Activated CD4-positive, CD25-positive, alpha-beta regulatory T cell treated with anti-CD3 and anti-CD28 coated beads, Interleukin-2, amount 50 U/mL, for 72 hours (primary cell): ENCODE data around the gene CPOX.
A peak's percentile ranks its signal among the peaks of the same experiment; 100 is the strongest.
"Not testable (repeated sequence)": the region's sequence is repeated elsewhere in the genome, so short reads cannot be mapped to it uniquely, and the experiment has no call there.

Source experiments
- DNase-seq: peaks from one replicate; pipeline ENCODE4 v3.0.0; 2021

The CPOX gene

DNA sequence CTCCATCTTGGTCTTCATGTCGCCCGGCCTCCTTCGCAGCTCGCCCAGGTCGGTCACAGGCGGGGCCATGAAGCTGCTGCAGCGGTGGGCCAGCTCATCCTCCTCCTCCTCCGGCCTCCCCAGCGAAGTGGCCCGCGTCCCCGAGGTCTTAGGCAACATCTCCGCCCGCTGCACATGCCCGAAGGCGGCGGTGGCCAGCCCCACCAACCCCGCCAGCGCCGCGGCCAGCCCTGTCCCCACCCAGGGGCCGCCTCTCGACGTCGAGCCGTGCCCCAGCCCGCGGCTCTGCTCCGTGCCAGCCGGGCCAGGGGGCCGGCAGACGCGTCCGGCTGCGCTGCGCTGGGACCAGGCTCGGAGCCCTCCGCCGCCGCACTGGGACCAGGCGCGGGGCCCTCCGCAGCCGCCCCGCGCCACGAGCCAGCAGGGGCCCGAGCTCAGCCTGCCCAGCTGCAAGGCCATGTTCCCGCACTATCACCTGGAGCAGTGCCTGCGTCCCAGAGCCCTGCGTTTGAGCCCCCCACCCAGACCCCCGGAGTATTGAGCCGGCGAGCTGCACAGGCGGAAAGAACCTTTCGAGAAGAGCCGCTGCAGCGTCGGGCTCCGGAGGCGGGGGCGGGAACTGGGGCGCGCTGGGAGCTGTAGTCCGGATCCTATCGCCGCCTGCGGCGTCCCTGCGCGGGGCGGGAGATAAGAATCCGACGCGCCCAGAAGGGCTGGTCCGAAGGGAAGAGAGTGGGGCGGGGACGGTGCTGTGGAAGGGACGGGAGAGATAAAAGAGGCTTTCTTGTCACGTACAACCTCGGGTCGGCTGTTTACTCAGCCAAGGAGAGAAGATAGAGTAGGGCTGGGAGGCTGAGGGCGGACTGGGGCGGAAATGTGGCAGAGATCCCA, at the start of gene CPOX:
Gene CPOX (minus strand): TSS at position 566 of the 891 bp plus-strand sequence. CDS start 107 bp downstream, at position 459.
- DNase-seq: peak; percentile 87

DNA sequence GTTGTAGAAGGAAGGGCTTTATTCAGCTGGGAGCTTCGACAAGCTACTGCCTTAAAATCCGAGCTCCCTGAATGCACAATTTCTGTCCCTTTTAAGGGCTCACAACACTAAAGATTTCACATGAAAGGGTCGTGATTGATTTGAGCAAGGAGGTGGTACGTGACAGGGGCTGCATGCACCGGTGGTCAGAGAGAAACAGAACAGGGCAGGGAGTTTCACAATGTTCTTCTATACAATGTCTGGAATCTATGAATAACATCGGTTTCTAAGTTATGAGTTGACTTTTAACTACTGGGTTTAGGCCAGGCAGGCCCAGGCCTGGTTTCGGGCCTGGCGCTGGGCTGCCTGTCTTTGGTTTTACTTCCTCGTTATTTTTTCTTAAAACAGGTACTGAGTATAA, 49.4 kb upstream of the CPOX start:
- DNase-seq: not testable (repeated sequence)

DNA sequence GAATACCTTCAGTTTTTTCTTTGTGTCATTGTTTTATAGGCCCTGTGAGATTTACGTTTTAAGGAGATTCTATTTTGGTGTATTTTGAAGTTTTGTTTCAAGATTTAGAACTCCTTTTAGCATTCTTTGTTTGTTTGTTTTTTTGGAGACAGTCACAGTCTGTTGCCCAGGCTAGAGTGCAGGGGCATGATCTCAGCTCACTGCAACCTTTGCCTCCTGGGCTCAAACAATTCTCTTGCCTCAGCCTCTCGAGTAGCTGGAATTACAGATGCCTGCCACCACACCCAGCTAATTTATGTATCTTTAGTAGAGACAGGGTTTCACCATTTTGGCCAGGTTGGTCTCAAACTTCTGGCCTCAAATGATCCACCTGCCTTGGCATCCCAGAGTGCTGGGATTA, 48.3 kb upstream of the CPOX start:
- DNase-seq: not testable (repeated sequence)

DNA sequence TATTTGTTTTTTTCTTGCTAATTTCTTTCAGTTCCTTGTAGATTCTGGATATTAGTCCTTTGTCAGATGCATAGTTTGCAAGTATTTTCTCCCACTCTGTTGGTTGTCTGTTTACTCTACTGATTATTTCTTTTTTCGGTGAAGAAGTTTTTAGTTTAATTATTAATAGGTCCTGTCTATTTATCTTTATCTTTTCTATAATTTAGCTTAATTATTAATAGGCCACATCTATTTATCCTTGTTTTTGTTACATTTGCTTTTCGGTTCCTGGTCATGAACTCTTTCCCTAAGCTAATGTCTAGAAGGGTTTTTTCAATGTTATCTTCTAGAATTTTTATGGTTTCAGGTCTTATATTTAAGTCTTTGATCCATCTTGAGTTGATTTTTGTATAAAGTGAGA, 45.1 kb upstream of the CPOX start:
- not testable (repeated sequence) for DNase-seq

DNA sequence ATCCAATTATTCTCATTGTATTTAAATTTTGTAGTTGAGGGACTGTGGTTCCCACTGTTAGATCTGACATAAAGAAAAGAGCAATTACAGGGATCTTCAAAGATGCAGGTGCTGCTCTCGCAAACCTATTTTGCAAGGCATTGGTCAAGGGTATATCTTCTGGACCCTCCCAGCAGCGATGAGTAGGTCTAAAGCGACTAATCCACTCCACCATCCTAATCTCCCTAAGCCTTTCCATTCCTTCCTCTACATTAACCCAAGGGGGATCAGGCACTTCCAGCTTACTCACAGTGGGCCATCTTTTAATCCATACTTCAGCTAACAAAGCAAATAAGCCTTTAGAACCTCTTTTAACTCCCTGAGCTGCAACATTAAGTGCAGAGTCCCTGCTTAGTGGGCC, 37.0 kb upstream of the CPOX start:
- DNase-seq: no peak

DNA sequence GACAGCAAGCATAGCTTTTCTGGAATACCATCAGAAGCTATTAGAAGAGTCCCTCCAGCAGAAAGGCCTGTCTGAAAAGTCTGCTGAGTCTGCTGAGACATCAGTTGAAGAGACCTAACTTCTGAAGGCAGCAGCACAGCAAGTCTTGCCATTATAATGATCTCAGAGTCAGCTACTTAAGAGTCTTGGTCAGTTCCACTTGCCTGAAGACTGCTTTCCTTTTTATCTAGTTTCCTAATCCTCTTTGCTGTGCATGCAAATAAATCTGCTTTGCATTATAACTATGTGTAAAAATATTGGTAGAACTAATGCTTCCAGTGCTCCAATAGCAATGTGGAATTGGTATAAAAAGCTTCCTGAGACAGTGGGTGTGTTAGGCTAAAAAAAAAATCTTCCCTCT, 34.9 kb upstream of the CPOX start:
- DNase-seq: no peak

DNA sequence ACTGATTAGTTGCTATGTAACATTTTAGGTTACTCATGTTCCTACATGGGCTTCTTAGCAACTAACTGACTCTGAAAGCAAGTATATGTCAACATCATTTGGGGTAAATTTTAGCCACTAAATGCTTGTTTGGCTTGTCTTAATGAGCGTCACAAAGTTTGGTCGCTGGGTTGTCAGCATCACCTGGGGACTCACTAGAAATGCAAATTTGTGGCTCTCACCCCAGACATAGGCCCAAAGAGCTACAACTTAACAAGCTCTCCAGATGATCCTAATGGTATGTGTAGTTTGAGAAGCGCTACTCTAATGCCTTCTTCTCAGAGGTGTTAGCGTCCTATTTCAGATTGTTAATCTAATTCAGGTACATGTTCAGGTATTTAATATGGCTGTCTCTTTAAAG, 32.7 kb upstream of the CPOX start:
- DNase-seq: no peak

DNA sequence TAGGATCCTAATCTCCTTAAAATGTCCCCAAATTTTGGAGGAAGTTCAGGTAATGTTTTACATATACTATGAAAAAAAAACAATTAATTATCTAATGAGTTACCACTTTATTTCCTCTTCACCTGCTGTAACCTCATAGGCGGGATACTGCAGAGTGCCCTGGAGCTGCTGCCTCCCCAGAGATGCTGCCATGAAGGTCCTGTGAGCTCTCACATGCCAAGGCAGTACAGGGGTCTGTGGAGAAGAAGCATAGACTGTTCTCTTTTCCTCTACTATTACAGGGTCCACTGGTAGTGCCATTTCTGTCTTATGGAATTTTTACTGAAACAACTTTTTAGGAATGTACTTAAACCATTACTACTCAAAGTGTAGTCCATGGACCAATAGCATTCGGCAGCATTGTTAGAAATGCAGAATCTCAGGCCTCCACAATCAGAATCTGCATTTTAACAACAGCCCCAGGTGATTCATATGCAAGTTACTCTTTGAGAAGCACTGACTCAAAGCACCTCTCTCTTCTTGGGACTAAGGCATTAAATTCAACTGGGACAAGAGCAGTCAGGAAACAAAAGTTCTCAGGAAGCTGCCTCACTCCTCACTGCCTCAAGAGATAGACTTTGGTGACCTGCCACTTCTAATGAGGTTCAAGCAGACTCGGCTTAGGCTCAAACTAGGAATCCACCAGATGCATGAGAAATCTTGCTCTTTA, 30.3 kb upstream of the CPOX start:
- DNase-seq: no peak

DNA sequence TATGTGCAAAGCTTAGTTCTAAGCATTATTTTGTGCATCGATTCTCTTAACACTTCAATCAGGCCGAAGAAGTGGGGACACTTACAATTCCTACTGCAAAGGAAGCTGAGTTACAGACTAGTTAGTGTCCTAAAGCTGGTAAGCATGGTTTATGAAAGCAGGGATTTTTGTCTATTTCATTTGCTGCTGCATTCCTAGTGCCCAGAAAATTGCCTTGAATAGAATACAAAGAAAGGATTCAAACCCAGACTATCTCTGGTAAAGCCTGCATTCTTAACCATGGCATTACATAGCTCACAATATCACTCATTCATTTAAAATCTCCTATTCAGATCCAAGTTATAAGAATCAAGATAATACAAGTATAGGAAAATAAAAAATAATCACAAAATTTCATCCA, 24.4 kb upstream of the CPOX start:
- DNase-seq: no peak

DNA sequence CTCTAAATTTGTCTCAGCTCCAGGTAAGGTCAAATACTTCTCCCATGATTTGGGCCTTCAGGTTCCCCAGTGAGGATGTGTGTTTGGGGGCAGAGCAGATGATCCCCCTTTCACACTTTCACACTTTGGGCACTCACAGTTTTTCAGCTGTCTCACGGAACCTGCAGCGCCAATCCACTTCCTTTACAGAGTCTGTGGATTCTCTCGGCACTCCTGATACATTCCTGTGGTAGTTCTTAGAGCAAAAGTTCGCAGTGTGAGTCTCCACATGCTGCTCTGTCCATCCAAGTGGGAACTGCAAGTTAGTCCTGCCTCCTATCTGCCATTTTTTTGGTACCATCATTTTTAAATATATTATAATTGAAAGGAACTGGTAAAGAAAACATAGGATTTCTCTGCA, 20.2 kb upstream of the CPOX start:
- DNase-seq: no peak

DNA sequence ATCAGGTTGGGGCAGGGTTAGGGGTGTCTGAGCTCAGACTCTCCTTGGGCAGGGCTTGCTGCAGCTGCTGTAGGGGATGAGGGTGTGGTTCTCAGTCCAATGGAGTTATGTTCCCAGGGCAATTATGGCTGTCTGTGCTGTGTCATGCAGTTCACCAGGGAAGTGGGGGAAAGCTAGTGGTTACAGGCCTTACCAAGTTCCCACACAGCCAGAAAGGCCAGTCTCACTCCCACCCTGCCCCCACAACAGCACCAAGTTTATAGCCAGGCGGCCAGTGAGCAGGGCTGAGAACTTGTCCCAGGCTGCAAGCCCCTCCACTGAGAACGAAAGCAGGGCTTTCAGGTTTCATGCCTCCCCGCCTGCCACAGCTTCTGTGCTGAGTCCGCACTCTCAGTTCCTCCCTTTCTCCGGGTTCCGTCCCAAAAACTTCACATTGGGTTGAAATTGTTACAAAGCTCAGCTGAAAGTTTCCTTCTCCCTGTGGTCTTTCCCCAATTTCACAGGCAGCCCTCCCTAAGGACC, 19.6 kb upstream of the CPOX start:
- DNase-seq: no peak

DNA sequence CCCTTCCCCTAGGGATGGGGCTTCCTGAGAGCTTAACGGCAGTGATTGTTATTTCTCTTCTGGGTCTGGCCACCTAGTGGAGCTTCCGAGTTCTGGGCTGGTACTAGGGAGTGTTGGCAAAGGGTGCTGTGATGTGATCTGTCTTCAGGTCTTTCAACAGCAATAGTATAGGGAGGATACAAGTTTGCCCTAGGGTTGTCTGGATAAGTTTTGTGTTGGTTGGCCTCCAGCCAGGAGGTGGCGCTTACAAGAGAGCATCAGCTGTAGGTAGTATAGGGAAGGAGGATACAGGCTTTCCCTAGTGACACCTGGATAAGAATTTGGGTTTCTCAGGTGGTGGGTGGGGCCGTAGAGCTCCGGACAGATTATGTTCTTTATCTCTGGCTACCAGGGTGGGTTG, 19.2 kb upstream of the CPOX start:
- DNase-seq: no peak

DNA sequence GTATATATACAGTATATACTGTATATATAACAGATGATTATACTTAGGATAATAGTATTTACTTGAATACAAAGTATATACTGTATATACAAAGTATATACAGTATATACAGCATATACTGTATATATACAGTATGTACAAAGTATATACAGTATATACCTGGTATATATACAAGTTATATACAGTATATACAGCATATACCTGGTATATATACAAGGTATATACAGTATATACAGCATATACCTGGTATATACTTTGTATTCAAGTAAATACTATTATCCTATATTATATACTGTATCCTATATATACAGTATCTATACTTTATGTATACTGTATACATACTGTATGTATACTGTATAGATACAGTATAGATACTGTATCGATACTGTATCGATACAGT, 14.6 kb upstream of the CPOX start:
- DNase-seq: no peak

DNA sequence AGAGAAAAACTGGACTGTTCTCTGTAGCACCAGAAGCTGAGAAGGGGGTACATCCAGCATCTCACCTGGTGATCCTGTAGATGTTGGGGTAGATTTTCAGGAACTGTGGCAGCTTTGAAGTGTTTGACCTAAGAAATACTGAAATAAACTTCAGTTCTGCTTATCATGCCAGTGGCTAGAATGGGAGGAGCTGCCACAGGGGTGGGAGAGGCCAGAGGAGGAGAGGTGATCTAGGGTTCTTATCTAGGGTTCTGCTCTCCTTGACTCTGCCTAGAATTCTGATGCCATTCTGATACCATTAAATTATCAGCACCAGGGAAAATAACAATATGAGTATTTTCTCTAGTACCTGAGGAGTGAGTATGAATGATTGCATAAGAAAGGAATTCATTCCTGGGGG, 10.2 kb upstream of the CPOX start:
- DNase-seq: no peak

DNA sequence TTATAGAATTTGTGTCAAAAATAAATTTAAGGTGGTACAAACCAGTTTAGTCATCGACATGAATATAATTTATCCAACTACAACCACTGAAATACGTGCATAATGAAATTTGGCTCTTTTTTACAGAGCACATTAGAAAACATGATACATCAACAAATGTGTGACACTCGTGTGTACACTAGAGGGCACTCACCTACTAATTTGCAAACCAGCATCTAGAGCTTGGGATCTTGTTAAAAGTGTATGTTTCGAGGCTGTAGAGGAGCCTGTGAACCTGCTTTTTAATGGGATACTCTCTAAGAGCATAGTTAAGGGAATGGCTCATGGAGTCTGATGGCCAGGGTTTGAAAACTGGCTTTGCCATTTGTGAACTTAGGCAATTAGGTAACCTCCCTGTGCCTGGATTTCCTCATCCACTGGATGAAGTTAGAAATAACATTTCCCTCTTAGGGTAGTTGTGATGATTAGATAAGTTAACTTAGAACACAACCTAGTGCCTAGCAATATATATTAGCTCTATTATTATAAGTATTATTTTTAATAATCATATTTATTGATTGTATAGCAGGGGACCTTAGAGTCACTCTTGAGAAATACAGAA, 8.8 kb upstream of the CPOX start:
- no peak for DNase-seq

DNA sequence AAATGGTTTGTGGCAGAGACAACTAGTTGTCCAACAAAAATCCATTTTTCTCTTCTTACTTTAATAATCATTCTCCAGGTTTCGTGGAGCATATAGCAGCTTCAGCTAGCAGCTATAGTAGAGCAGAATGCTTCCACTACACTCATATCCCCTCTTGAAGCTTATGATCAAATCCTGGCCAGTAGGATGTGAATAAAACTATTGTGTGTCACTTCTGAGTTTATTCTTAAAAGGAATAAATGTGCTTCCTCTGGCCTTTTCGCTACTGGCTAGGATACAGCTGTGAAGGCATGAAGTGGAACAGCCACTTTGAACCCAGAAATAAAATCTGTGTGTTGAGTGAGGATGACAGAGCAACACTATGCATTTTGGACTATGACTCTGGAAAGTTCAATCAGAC, 7.8 kb upstream of the CPOX start:
- DNase-seq: no peak

DNA sequence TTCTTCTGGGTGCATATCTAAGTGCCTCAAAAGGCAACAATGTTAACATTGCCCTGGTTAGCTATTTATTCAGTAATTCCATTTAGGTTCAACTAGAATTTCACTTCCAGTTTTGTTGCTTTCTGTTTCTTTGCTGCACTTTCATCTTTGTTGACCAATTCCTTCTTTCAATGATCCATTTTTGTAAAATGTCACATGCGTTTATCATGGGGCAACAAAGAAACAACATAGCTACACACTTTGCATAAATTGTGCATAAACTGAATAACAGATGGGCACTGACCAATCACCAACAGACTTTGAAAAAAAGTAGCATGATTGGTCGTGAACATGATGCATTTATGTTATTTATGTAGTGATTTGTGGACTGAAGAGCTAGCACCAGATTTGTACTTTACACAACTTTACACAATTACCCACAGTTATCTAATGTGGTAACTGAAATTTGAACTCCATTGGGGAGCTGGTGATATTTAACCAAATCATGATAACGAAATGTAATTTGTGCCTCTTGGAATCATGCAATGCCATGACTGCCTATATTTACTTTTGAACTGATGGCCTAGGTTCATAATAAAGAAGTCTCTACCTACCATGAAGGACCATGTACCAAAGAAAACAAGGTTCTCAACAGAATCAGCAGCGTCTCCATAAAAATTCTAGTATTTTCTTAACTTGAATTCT, 7.1 kb upstream of the CPOX start:
- no peak for DNase-seq

DNA sequence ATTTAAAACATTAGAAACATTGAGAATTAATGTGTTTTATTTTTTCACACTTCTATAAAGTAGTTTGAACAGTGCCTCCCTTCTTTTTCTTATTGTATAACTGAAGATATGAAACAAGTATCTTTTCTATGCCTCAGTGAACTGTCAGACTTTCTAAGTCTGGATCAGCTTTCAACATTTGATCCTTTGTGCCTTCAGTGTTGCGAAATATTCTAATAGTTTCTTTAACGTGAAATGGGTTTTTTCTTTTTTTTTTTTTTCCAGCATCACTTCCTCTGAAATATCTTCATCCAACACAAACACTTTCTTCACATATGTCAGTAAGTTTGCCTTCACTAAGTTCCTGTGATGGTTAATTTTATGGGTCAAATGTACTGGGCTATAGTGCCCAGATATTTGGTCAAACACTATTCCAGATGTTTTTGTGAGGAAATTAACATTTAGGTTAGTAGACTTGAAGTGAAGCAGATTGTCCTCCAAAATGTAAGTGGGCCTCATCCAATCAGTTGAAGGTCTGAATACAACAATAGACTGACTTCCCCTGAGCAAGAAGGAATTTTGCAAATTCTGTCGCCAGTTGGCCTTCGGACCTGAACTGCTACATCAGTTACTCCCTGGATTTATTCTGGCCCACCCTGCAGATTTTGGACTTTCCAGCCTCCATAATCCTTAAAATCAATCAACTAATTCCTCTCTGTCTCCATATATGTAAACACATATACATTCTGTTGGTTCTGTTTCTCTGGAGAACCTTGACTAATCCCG, 6.4 kb upstream of the CPOX start:
- DNase-seq: no peak

DNA sequence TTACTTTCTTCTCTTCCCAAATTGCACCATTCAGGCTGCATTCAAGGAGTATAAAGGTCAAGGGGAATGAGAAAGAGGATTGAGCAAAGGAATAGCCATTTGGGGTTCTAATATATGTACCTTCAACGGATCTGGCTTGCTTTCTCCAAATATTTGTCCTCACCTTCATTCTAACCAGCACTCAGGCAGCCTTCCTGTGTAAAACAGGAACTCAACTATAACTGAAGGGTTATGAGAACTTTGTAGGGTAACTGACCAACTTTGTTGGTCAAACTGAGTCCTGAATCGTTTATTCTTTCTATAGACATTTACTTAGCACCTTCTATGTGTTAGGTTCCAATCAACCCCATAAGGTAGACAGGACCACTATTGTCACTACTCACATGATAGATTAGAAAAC, 5.1 kb upstream of the CPOX start:
- DNase-seq: no peak

DNA sequence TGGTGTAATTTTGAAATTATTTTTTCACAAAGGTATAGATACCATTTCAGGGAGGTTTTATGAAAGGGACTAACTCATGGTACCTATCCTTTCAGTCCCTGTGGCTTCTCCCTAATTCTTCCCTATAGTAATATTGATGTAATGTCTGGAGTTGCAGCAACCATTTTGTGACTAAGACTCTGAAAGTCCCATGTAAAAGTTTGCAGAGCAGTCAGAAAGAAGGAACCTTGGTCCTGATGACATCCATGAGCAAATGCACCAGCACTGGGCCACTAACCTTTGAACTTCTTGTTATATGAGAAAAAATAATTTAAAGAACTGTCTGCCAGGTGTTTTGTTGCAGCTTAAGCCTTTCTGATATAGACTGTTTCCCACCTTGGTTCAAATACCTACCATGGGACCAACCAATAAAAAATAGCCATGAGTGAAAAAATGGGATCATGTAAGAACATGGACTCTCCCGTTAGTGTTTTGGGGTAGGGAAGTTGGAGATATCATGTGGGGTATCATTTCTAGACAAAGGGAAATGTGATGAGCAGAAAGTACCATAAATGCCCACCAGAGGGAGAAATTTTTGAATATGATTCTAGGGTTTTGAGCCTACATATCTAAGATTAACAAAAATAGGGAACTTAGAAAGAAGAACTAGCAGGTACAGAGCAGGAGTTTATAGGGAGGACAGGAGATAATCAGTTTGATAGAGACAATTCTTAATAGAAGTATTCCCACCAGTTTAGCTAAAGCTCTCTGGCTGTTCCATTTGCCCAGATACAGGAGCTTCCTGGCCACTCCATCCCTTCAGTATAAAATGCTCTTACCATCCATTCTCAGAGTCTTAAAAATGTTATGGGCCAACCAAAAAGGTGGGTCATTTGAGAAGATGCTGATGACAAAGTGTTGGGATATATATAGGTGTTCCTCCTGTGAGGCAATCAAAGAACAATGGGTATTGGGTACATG, 3.4 kb upstream of the CPOX start:
- DNase-seq: no peak

DNA sequence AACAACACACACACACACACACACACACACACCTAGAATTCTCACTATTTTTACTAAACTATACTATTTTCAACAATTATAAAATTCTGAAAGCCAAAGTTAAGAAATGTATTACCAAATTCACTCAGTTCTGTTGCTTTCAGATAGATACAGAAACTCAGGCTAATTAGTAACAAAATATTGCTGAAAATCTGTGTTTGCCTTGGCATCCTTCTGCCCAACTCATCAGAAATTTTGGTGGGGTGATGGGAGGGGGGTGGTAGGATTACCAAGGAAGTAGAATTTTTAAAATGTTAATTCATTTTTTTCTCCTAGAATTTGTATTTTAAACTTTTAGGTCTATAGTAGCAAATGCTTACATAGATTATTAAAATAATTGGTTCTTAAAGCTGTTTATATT, 2.7 kb upstream of the CPOX start:
- no peak for DNase-seq
